Activated gamma-delta T cell treated with anti-CD3 and anti-CD28 coated beads, Interleukin-2, amount 50 U/mL, for 16 hours (primary cell): ENCODE data around the gene EZH1.

Experiments
- DNase-seq: peaks from one replicate; pipeline ENCODE4 v3.0.0-alpha.2; 2020; ENCODE audit warnings: low read depth

The EZH1 gene

GRCh38 chr17:42709561-42709960 lies 35.3 kb downstream of the EZH1 start:
- DNase-seq: no peak

- no peak for DNase-seq
Observed at GRCh38 chr17:42708588-42708987, 36.3 kb downstream of the EZH1 start.

GRCh38 chr17:42706732-42707131 lies 38.1 kb downstream of the EZH1 start:
- DNase-seq: no peak

GRCh38 chr17:42704837-42705494 lies 39.9 kb downstream of the EZH1 start:
- no peak for DNase-seq

GRCh38 chr17:42704490-42704836 lies 40.4 kb downstream of the EZH1 start:
- no peak for DNase-seq

GRCh38 chr17:42702446-42702845 lies 42.4 kb downstream of the EZH1 start:
- DNase-seq: no peak

GRCh38 chr17:42700586-42701289 lies 44.1 kb downstream of the EZH1 start:
- no peak for DNase-seq

- no peak for DNase-seq
Observed at GRCh38 chr17:42699415-42699740, 45.5 kb downstream of the EZH1 start.

GRCh38 chr17:42698736-42699414 lies 46.0 kb downstream of the EZH1 start:
- no peak for DNase-seq

GRCh38 chr17:42697108-42697811 lies 47.6 kb downstream of the EZH1 start:
- DNase-seq: no peak

GRCh38 chr17:42695500-42695899 lies 49.3 kb downstream of the EZH1 start:
- DNase-seq: no peak

- DNase-seq: no peak
Observed at GRCh38 chr17:42694524-42694923, 50.3 kb downstream of the EZH1 start.

- DNase-seq: no peak
Observed at GRCh38 chr17:42692489-42692888, 52.4 kb downstream of the EZH1 start.

GRCh38 chr17:42691021-42691545 lies 53.8 kb downstream of the EZH1 start:
- DNase-seq: no peak

- DNase-seq: no peak
Observed at GRCh38 chr17:42690596-42690995, 54.2 kb downstream of the EZH1 start.

GRCh38 chr17:42687707-42688320 lies 57.0 kb downstream of the EZH1 start:
- DNase-seq: no peak

GRCh38 chr17:42686520-42687128 lies 58.2 kb downstream of the EZH1 start:
- DNase-seq: no peak

GRCh38 chr17:42685831-42686230 lies 59.0 kb downstream of the EZH1 start:
- no peak for DNase-seq

- DNase-seq: no peak
Observed at GRCh38 chr17:42684929-42685556, 59.8 kb downstream of the EZH1 start.

- no peak for DNase-seq
Observed at GRCh38 chr17:42683407-42684034, 61.3 kb downstream of the EZH1 start.
